HCEC 1CT (cell line): Measurements from ENCODE around the gene PLEKHM1.
A peak's percentile ranks its signal among the peaks of the same experiment; 100 is the strongest.

Experiments
- DNase-seq: peaks from one replicate; pipeline ENCODE4 v3.0.0-alpha.2; 2017

The PLEKHM1 gene

GRCh38 chr17:45395569-45396415 is 94.7 kb downstream of the PLEKHM1 start:
- no peak for DNase-seq

- DNase-seq = peak; percentile 82
Observed at GRCh38 chr17:45394913-45395568, 95.5 kb downstream of the PLEKHM1 start.

GRCh38 chr17:45394564-45394912 is 96.0 kb downstream of the PLEKHM1 start:
- DNase-seq = no peak

DNA sequence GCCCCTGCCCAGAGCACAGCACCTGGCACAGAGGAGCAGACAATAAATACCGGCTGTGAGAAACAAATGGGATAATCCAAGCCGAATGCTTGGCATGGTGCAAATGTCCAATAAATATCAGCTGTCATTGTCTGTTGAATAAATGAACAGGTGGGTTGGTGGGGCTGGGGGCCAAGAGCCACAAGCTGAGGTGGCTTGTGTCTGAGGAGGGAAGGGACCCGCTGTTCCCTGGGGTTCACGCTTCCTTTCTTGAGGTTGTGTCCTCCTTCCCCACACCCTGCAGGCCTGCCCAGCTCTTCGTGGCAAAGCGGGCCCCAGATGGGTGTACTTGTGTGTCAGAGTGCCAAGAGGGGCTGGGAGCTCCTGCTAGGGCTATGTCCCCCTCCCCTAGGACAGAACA is 96.4 kb downstream of the PLEKHM1 start:
- DNase-seq = no peak

- DNase-seq = no peak
Observed at GRCh38 chr17:45393411-45393810, 97.1 kb downstream of the PLEKHM1 start.

- DNase-seq = no peak
Observed at GRCh38 chr17:45391918-45392317, 98.6 kb downstream of the PLEKHM1 start.

- DNase-seq = no peak
Observed at GRCh38 chr17:45391291-45391690, 99.2 kb downstream of the PLEKHM1 start.

GRCh38 chr17:45389354-45389753 is 101.2 kb downstream of the PLEKHM1 start:
- DNase-seq = no peak

- DNase-seq = no peak
Observed at GRCh38 chr17:45388604-45389325, 101.8 kb downstream of the PLEKHM1 start.

- no peak for DNase-seq
Observed at GRCh38 chr17:45387739-45388138, 102.8 kb downstream of the PLEKHM1 start.

DNA sequence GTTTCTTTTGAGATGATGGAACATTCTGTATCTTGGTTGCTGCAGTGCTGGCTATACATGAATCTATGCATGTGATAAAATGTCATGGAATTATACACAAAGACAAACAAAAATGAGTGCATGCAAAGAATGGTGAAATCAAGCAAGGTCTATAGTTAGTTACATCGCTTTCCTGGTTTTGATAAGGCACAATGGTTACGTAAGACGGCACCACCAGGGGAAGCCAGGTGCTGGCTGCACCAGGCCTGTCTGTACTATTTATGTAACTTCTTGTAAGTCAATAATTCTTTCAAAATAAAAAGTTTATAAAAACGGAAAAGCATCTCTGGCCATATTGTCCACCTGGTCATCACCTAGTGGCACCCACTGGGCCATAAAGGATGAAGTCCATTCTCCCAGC is 104.3 kb downstream of the PLEKHM1 start:
- no peak for DNase-seq
